ENCODE data around the gene MXD1. TPM values are rescaled to one million over a fixed set of nuclear protein-coding genes. Genes with fewer than 3 reads are reported as not detected.

Gene MXD1
- total RNA-seq, 1 experiment from 2014 or later, result 1.5 TPM

DNA sequence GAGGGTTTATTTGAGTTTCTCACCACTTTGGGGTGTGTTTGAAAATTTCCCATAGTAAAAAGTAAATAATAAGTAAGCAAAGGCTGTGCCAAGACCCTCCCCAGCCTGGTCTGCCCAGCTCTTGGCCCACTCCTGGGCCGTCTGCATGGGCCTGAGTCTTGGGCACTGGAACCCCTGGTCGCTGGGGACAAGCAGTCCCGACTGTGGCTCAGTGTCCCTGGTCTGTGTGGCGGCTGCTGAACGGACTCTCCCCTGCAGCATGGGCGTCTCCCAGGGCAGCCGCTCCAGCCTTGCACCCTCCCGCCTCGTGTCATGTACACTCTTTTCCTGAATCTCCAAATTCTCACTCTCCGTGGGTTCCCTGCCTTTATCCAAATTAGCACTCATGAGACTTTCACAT lies 53.7 kb downstream of the MXD1 start:
- ChIA-PET POLR2A (no interaction called here), CTCF (no interaction called here)
- no peaks in the 10 kb centered on the region for H3K9me3 Mint-ChIP-seq
- peaks cover 9% of the 10 kb centered on the region for H3K4me1 Mint-ChIP-seq
- DNase-seq (ENCODE audit: low spot score), result no peak
- H3K4me3 Mint-ChIP-seq, result no peak overlapping the region
- no peaks in the 10 kb centered on the region for H3K36me3 Mint-ChIP-seq
- H3K27me3 Mint-ChIP-seq (ENCODE audit: low read depth), result no peaks in the 10 kb centered on the region; the same call in none of the 2 replicates
- TF ChIP-seq RORB (CRISPR knock-in tag; IDR thresholded peaks at IDR 0.05), result no peak
- TF ChIP-seq, protein P1, sequence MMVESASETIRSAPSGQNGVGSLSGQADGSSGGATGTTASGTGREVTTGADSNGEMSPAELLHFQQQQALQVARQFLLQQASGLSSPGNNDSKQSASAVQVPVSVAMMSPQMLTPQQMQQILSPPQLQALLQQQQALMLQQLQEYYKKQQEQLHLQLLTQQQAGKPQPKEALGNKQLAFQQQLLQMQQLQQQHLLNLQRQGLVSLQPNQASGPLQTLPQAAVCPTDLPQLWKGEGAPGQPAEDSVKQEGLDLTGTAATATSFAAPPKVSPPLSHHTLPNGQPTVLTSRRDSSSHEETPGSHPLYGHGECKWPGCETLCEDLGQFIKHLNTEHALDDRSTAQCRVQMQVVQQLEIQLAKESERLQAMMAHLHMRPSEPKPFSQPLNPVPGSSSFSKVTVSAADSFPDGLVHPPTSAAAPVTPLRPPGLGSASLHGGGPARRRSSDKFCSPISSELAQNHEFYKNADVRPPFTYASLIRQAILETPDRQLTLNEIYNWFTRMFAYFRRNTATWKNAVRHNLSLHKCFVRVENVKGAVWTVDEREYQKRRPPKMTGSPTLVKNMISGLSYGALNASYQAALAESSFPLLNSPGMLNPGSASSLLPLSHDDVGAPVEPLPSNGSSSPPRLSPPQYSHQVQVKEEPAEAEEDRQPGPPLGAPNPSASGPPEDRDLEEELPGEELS (CRISPR knock-in tag; IDR thresholded peaks at IDR 0.05), result no peak
- no peak for TF ChIP-seq ZNF138 (CRISPR knock-in tag; conservative IDR thresholded peaks at IDR 0.05)
- TF ChIP-seq ZNF671 (CRISPR knock-in tag; IDR thresholded peaks at IDR 0.05), result no peak
- no peak for TF ChIP-seq ARID4B (CRISPR knock-in tag; IDR thresholded peaks at IDR 0.05; ENCODE audit: borderline replicate concordance)
- no peak for TF ChIP-seq FOXJ3 (CRISPR knock-in tag; IDR thresholded peaks at IDR 0.05; ENCODE audit: borderline replicate concordance)
- no peak for TF ChIP-seq ZNF317 (CRISPR knock-in tag; IDR thresholded peaks at IDR 0.05; ENCODE audit: borderline replicate concordance, low read depth)
- TF ChIP-seq PREB (CRISPR knock-in tag; IDR thresholded peaks at IDR 0.05; ENCODE audit: borderline replicate concordance), result no peak
- TF ChIP-seq, protein P2, sequence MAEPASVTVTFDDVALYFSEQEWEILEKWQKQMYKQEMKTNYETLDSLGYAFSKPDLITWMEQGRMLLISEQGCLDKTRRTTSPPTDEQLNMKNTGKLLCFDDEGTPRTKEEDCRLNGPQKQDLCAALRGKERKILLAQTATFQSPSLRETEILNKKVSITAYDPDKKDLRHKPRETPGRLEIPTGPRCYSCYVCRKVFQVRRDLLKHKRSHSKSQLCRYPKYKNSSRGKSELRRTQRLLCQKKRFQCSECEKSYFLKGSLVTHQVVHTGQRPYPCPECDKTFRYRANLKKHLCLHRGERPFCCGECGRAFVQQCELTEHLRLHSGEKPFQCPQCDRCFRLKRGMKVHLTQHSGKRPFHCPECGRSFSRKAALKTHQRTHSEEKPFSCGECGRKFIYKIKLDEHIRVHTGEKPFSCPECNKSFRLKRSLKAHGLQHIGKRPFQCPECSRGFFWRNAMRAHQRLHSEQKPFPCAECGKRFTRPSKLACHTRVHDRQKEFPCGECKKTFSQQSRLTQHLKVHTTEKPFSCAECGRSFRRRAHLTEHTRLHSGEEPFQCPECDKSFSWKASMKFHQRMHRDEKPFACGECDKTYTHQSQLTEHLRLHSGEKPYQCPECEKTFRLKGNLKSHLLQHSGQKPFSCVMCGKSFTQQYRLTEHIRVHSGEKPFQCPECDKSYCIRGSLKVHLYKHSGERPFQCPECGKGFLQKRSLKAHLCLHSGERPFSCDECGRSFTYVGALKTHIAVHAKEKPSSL (CRISPR knock-in tag; conservative IDR thresholded peaks at IDR 0.05), result no peak
- no peak for TF ChIP-seq MYBL2 (CRISPR knock-in tag; IDR thresholded peaks at IDR 0.05)
- TF ChIP-seq STAT6 (CRISPR knock-in tag; conservative IDR thresholded peaks at IDR 0.05; ENCODE audit: low read depth), result no peak
- no peak for TF ChIP-seq ZNF121 (CRISPR knock-in tag; IDR thresholded peaks at IDR 0.05)
- no peak for TF ChIP-seq IRF2 (CRISPR knock-in tag; IDR thresholded peaks at IDR 0.05; ENCODE audit: borderline replicate concordance, low read depth)
- no peak overlapping the region for H3K27ac Mint-ChIP-seq
- no peak for ATAC-seq

Measured in WTC11 (cell line).